Measurements from ENCODE around the gene TJAP1.
A peak's percentile ranks its signal among the peaks of the same experiment; 100 is the strongest.
"Not testable (repeated sequence)": the region's sequence is repeated elsewhere in the genome, so short reads cannot be mapped to it uniquely, and the experiment has no call there.

The TJAP1 gene

GRCh38 chr6:43506171-43506570 is 28.8 kb downstream of the TJAP1 start:
- no peak for DNase-seq

GRCh38 chr6:43506667-43507471 is 29.5 kb downstream of the TJAP1 start:
- peak; percentile 80 for DNase-seq

- DNase-seq, result no peak
Measured at GRCh38 chr6:43508481-43509141, 31.2 kb downstream of the TJAP1 start.

DNA sequence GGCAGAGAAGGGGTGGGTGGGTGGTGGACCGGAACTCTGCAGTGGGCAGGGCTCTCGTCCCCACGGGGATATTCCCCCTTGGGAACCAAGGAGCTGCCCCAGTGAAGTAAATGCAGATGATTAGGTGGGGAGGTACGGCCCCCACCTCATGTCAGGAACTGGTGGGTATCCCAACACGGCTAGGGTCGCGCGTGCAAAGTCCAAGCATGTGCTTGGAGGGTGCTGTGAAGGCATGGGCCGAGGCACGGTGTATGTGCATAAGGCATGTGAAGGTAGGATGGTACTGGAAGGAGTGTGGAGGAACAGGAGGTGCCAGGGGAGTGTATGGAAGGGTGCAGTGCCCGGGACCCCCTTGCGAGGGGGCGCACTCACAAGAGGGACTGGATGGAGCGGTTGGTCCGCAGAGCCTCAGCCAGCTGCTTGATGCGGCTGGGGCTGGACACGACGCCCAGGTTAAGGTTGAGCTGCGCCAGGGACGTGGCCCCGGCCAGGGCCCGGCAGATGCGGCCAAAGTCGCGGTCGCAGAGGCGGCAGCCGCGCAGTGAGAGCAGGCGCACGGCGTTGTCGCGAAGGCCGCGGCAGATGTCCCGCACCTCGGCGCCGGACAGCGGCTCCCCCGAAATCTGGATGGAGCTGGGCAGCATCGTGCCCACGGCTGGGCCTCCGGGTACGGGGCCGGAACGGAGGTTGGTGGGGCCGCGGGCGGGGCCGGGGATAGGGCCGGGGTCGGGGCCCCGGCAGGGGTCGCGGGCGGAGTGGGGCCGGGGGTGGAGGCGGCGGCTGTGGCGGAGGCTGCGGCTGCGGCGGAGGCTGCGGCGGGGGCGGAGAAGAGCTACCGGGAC is 32.0 kb downstream of the TJAP1 start:
- DNase-seq, result peak; percentile 43

GRCh38 chr6:43509984-43510826 is 32.8 kb downstream of the TJAP1 start, which contains the start of gene LRRC73:
LRRC73 (minus strand) TSS chr6:43510346; CDS start chr6:43509785, 561 bp downstream.
- DNase-seq, result peak; percentile 90

GRCh38 chr6:43510827-43511163 is 33.4 kb downstream of the TJAP1 start:
- peak; percentile 46 for DNase-seq

- DNase-seq, result no peak
Measured at GRCh38 chr6:43511824-43512415, 34.5 kb downstream of the TJAP1 start.

DNA sequence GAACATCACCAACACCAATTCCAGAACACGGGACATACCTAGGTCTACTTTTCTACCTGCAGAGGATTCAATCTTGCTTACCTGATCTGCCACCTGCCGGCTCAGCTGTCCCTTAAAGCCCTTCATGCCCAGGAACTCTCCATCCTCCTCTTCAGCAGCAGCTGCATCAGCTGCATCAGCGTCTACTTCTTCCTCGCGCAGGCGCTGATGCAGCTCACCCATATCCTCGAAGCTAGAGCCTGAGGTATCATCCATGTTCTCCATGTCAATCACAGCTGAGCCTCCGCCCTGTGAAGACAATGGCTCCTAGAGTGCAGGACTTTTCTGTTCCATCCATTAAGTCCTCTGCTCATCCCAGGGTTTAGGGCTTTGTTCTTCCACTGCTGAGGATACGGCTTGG is 38.4 kb downstream of the TJAP1 start:
- DNase-seq, result peak; percentile 27

DNA sequence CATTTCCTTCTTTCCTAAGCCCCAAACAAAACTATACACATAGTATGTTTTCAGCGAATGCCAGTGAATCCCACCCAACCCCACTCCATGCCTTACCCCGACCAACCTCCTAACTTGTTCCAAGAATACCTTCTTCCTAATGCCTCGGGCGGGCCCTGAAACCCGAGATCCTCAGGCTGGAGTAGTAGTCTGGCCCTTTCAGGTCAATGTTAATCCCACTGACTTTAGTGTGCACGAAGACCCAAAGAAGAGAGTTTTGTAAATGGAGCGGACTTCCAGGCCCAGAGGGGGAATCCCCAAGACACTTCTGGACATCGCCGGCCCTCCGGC is 39.0 kb downstream of the TJAP1 start:
- peak; percentile 61 for DNase-seq

DNA sequence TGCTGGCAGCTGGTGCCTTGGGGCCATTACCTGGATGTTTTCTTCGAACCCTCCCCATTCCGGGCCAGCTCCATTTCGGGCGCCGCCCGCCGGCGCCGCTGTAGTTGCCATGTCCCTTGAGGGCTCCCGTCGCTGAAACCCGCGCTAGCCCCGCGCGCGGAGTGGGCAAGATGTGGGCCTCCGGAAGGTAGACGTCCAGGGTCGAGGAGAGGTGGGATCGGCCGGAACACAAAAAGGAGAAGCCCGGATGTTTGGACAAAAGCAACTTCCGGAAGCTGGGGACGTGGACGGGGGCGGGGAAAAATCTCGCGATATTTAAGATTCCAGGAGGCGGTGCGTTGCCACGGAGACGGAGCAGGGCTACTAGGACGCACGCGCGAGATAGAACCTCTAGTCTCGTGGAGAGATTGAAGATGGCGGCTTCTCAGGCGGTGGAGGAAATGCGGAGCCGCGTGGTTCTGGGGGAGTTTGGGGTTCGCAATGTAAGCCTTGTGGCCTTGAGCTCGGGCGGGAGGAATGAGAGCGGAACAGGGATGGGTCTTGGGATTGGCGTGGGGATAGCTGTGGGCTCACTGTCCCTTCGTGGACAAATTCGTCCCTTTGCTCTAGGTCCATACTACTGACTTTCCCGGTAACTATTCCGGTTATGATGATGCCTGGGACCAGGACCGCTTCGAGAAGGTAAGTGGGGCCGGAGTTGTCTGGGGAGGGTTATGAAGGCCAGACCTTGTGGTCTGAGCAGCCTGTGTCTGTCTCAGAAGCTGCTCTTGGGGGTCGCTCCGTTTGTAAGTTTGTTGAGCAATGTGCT is 39.5 kb downstream of the TJAP1 start, which contains the start of the genes POLR1C and YIPF3:
TSS of gene POLR1C (plus strand) at position 393 of the 808 bp plus-strand sequence. CDS start at position 414, 21 bp downstream.
TSS of gene YIPF3 (minus strand) at position 230 of the 808 bp plus-strand sequence. CDS start at position 111, 119 bp downstream.
- DNase-seq, result peak; percentile 100

DNA sequence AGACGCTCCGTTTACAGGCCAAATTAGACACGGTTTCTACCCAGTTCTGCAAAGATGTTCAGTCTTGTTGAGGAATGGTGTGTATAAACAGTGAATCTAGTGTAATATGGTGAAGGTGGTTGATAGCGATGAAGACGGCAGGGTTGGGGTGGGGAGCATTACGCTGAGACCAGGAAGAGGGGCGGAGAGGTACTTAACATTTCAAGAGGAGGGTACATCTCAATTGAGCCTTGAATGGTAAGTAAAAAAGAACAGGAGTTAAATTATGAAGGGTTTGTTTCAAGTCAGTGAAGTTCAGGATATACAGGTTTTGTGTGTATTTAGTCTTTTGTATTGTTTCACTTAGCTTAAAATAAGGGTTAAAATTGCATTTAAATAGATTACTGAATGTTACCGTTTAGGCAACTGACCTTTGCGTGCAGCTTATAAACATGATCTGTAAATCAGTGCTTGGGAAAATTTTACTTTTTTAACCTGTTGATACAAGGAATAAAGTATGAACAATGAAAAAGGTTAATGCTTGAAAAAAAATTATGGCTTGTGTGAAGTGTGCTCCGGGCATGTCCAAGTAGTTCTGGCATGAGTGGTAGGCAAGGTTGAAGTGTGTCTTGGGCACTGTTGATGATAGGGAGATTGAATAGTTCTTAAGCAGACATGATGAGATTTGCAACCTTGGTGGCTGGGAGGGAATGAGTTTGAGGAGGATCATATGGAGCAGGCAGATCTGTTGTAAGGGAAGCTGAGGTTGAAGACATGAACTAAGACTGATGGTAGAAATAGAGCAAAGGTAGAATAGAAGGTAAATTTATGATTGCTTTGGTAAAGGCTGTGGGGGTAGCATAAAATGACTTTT is 40.4 kb downstream of the TJAP1 start:
- peak; percentile 51 for DNase-seq

- no peak for DNase-seq
Measured at GRCh38 chr6:43520097-43520496, 42.7 kb downstream of the TJAP1 start.

DNA sequence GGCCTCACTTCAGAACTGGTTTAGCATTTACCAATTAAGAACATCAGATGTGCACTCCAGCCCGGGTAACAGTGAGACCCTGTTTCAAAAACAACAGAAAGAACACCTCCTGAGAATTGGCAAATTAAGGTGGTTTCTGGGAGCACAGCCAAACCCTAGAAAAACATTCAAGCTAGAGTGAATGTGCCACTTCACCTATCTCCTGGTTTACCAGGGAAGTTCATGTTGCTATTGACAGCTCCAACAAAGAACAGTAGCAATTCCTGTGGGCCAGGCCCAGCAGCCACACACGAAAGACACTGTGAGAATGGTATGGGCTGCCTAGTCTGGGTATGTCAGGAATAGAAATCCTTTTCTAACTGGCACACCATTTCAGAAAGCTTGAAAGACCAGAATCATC is 44.5 kb downstream of the TJAP1 start:
- no peak for DNase-seq

- no peak for DNase-seq
Measured at GRCh38 chr6:43522547-43523261, 45.3 kb downstream of the TJAP1 start.

GRCh38 chr6:43523284-43523683 is 45.9 kb downstream of the TJAP1 start:
- no peak for DNase-seq

GRCh38 chr6:43524483-43524961 is 47.2 kb downstream of the TJAP1 start:
- DNase-seq, result no peak

- DNase-seq, result no peak
Measured at GRCh38 chr6:43532201-43532600, 54.8 kb downstream of the TJAP1 start.

DNA sequence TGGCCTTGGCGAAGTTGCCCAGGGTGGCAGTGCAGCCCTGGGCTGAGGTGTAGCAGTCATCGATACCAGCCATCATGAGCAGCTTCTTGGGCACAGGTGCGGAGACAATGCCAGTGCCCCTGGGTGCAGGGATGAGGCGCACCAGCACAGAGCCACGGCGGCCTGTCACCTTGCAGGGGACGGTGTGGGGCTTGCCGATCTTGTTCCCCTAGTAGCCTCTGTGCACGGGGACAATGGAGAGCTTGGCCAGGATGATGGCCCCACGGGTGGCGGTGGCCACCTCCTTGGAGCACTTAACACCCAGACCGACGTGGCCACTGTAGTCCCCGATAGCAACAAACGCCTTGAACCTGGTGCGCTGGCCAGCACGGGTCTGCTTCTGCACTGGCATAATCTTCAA is 61.6 kb downstream of the TJAP1 start:
- not testable (repeated sequence) for DNase-seq

- DNase-seq, result not testable (repeated sequence)
Measured at GRCh38 chr6:43539409-43539808, 62.0 kb downstream of the TJAP1 start.
